HEK293 (cell line): ENCODE measurements around the gene FARSA.

Experiments used
- REPIN1 ChIP-seq: fragments of 450-650 bp; formaldehyde crosslinking; IDR thresholded peaks from 2 replicates; pipeline ENCODE4 v1.5.1; 2017; ENCODE audit warnings: missing biosample characterization, missing genetic modification characterization, low read depth
- ZBTB26 ChIP-seq: fragments of 450-650 bp; formaldehyde crosslinking; optimal IDR thresholded peaks from 2 replicates; pipeline ENCODE3; 2016; ENCODE audit warnings: missing biosample characterization, mild to moderate bottlenecking, missing genetic modification characterization
- ZNF692 ChIP-seq: fragments of 450-650 bp; formaldehyde crosslinking; IDR thresholded peaks from 2 replicates; pipeline ENCODE4 v1.5.1; 2016; ENCODE audit warnings: missing biosample characterization, missing genetic modification characterization
- ZNF76 ChIP-seq: fragments of 450-650 bp; formaldehyde crosslinking; IDR thresholded peaks from 2 replicates; pipeline ENCODE4; 2016; ENCODE audit warnings: low read depth, missing biosample characterization, missing genetic modification characterization, borderline replicate concordance
- ZSCAN30 ChIP-seq: fragments of 450-650 bp; IDR thresholded peaks from 2 replicates; pipeline ENCODE4 v1.5.1; 2018; ENCODE audit warnings: missing biosample characterization, mild to moderate bottlenecking, missing genetic modification characterization, moderate library complexity
- TF ChIP-seq, protein P1 (sequence below): fragments of 450-650 bp; formaldehyde crosslinking; IDR thresholded peaks from 2 replicates; pipeline ENCODE4 v1.5.1; 2016; ENCODE audit warnings: missing biosample characterization, missing genetic modification characterization
- TF ChIP-seq, protein P2 (sequence below): fragments of 450-650 bp; formaldehyde crosslinking; IDR thresholded peaks from 2 replicates; pipeline ENCODE4 v1.5.1; 2016; ENCODE audit warnings: missing biosample characterization, missing genetic modification characterization

DNA sequence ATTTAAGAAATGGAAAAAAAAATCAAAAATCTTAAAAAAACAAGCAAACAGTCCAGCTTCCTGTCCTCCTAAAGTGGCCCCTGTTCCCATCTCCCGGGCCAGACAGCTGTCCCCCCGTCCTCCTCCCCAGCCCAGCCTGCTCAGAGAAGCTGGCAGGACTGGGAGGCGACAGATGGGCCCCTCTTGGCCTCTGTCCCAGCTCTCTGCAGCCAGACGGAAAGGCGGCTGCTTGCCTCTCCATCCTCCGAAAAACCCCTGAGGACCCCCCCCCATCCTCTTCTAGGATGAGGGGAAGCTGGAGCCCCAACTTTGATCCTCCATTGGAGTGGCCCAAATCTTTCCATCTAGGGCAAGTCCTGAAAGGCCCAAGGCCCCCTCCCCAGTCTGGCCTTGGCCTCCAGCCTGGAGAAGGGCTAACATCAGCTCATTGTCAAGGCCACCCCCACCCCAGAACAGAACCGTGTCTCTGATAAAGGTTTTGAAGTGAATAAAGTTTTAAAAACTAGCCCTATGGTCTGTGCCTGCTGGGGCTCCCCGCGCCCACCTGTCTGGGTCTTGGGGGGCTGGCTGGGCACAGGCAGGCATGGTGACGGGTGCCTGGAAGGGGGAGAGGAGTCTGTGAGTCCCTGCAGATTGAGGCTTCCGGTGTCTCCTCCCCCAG is 19.8 kb upstream of the FARSA start:
- TF ChIP-seq, protein P1, sequence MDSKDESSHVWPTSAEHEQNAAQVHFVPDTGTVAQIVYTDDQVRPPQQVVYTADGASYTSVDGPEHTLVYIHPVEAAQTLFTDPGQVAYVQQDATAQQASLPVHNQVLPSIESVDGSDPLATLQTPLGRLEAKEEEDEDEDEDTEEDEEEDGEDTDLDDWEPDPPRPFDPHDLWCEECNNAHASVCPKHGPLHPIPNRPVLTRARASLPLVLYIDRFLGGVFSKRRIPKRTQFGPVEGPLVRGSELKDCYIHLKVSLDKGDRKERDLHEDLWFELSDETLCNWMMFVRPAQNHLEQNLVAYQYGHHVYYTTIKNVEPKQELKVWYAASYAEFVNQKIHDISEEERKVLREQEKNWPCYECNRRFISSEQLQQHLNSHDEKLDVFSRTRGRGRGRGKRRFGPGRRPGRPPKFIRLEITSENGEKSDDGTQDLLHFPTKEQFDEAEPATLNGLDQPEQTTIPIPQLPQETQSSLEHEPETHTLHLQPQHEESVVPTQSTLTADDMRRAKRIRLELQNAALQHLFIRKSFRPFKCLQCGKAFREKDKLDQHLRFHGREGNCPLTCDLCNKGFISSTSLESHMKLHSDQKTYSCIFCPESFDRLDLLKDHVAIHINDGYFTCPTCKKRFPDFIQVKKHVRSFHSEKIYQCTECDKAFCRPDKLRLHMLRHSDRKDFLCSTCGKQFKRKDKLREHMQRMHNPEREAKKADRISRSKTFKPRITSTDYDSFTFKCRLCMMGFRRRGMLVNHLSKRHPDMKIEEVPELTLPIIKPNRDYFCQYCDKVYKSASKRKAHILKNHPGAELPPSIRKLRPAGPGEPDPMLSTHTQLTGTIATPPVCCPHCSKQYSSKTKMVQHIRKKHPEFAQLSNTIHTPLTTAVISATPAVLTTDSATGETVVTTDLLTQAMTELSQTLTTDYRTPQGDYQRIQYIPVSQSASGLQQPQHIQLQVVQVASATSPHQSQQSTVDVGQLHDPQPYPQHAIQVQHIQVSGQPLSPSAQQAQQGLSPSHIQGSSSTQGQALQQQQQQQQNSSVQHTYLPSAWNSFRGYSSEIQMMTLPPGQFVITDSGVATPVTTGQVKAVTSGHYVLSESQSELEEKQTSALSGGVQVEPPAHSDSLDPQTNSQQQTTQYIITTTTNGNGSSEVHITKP (tag by site-specific recombination), result no peak
- TF ChIP-seq, protein P2, sequence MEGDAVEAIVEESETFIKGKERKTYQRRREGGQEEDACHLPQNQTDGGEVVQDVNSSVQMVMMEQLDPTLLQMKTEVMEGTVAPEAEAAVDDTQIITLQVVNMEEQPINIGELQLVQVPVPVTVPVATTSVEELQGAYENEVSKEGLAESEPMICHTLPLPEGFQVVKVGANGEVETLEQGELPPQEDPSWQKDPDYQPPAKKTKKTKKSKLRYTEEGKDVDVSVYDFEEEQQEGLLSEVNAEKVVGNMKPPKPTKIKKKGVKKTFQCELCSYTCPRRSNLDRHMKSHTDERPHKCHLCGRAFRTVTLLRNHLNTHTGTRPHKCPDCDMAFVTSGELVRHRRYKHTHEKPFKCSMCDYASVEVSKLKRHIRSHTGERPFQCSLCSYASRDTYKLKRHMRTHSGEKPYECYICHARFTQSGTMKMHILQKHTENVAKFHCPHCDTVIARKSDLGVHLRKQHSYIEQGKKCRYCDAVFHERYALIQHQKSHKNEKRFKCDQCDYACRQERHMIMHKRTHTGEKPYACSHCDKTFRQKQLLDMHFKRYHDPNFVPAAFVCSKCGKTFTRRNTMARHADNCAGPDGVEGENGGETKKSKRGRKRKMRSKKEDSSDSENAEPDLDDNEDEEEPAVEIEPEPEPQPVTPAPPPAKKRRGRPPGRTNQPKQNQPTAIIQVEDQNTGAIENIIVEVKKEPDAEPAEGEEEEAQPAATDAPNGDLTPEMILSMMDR (tag by site-specific recombination), result no peak
- TF ChIP-seq ZNF692 (peak; percentile 92), REPIN1 (tag by site-specific recombination) (no peak), ZBTB26 (tag by site-specific recombination) (no peak), ZNF76 (no peak), ZSCAN30 (tag by site-specific recombination) (no peak)
